Vagina (tissue), 2 donors: ENCODE measurements around the gene ZNF423. TPM values are rescaled to one million over a fixed set of nuclear protein-coding genes. Genes with fewer than 3 reads are reported as not detected.

ENCODE experiments used
- DNase-seq, 2 donors: peaks; one replicate each; pipeline ENCODE4 v3.0.0-alpha.2; 2017; ENCODE audit errors: extremely low spot score in 2 of 2
- H3K27ac ChIP-seq: fragments of 200-600 bp; sonication (generic); one replicate; pipeline ENCODE4 v1.5.1; 2019
- H3K27me3 ChIP-seq: fragments of 200-600 bp; sonication (generic); one replicate; pipeline ENCODE4 v1.5.1; 2019
- H3K36me3 ChIP-seq, 2 donors: fragments of 200-600 bp; sonication (generic); one replicate each; pipeline ENCODE4 v1.5.1; 2017 to 2019
- H3K4me1 ChIP-seq: fragments of 200-600 bp; sonication (generic); one replicate; pipeline ENCODE4 v1.5.1; 2019
- H3K4me3 ChIP-seq, 2 donors: fragments of 200-600 bp; sonication (generic); 1 replicate in 1 of 2; 2 replicates in 1 of 2; pipeline ENCODE4 v1.5.1; 2016 to 2019
- H3K9me3 ChIP-seq: fragments of 200-600 bp; sonication (generic); one replicate; pipeline ENCODE4 v1.5.1; 2019
- POLR2A ChIP-seq, 2 donors: fragments of 450-650 bp; IDR thresholded peaks; one replicate each; pipeline ENCODE4 v1.6.1; 2017; ENCODE audit warnings: antibody characterized with exemption in 2 of 2, mild to moderate bottlenecking in 2 of 2, moderate library complexity in 2 of 2
- POLR2AphosphoS5 ChIP-seq, 2 donors: sonication (generic); formaldehyde crosslinking; IDR thresholded peaks; one replicate each; pipeline ENCODE4 v1.9.0; 2017; ENCODE audit warnings: antibody characterized with exemption in 2 of 2, mild to moderate bottlenecking in 2 of 2, low read depth in 1 of 2; ENCODE audit not compliant: insufficient read depth in 1 of 2
- intact Hi-C: fragments of 100-400 bp; cut with DNase I; formaldehyde crosslinking; loops from one replicate; pipeline ENCODE4 v1.15.1; 2023
- total RNA-seq: library from RNA; depleted of rRNA; stranded (reverse); fragments of >200 nt; gene quantifications from one replicate; pipeline ENCODE4 v1.2.3, GENCODE V29; 2016
- TF ChIP-seq, protein P1 (sequence below), 3 experiments: fragments of 450-650 bp in 2 of 3; fragments of 200-600 bp in 1 of 3; sonication (generic) in 1 of 3; IDR thresholded peaks; one replicate each; pipeline ENCODE4 v1.5.1; 2017 to 2019; ENCODE audit warnings: antibody characterized with exemption in 3 of 3, mild to moderate bottlenecking in 2 of 3, moderate library complexity in 2 of 3

ZNF423 gene
- total RNA-seq, 1 donor from 2014 or later, result 10.3 TPM

DNA sequence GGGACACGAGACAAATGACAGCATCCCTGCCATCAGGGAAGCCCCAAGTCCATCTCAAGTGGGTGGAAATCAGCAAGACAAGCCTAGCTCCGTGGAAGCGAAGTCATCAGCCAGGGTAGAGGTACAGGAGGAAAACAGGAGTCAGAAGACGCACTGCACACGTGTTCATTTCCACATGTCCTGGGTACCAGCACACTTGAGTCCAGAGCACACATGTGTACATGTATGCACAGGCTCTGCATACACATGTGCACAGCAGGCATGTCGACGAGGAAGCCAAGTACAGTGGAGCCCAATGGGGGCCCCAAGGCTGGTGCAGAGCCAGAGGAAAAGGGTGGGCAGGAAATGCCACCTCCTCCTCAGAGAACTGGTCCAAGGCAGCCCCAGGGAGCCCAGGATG is 75.9 kb downstream of the ZNF423 start:
- no peak for DNase-seq
- TF ChIP-seq POLR2AphosphoS5 (IDR thresholded peaks at IDR 0.05; ENCODE audit: insufficient read depth in 1 of 2, low read depth in 1 of 2) (no peak), POLR2A (IDR thresholded peaks at IDR 0.05) (no peak)
- TF ChIP-seq, protein P1, sequence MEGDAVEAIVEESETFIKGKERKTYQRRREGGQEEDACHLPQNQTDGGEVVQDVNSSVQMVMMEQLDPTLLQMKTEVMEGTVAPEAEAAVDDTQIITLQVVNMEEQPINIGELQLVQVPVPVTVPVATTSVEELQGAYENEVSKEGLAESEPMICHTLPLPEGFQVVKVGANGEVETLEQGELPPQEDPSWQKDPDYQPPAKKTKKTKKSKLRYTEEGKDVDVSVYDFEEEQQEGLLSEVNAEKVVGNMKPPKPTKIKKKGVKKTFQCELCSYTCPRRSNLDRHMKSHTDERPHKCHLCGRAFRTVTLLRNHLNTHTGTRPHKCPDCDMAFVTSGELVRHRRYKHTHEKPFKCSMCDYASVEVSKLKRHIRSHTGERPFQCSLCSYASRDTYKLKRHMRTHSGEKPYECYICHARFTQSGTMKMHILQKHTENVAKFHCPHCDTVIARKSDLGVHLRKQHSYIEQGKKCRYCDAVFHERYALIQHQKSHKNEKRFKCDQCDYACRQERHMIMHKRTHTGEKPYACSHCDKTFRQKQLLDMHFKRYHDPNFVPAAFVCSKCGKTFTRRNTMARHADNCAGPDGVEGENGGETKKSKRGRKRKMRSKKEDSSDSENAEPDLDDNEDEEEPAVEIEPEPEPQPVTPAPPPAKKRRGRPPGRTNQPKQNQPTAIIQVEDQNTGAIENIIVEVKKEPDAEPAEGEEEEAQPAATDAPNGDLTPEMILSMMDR (IDR thresholded peaks at IDR 0.05), result no peak
- H3K27ac ChIP-seq, result no peak overlapping the region
- no peaks in the 10 kb centered on the region for H3K4me1 ChIP-seq
- H3K4me3 ChIP-seq, result no peak overlapping the region
- H3K36me3 ChIP-seq, result no peaks in the 10 kb centered on the region
- H3K27me3 ChIP-seq, result no peaks in the 10 kb centered on the region
- intact Hi-C loops, result no loop called here
- H3K9me3 ChIP-seq, result no peaks in the 10 kb centered on the region

DNA sequence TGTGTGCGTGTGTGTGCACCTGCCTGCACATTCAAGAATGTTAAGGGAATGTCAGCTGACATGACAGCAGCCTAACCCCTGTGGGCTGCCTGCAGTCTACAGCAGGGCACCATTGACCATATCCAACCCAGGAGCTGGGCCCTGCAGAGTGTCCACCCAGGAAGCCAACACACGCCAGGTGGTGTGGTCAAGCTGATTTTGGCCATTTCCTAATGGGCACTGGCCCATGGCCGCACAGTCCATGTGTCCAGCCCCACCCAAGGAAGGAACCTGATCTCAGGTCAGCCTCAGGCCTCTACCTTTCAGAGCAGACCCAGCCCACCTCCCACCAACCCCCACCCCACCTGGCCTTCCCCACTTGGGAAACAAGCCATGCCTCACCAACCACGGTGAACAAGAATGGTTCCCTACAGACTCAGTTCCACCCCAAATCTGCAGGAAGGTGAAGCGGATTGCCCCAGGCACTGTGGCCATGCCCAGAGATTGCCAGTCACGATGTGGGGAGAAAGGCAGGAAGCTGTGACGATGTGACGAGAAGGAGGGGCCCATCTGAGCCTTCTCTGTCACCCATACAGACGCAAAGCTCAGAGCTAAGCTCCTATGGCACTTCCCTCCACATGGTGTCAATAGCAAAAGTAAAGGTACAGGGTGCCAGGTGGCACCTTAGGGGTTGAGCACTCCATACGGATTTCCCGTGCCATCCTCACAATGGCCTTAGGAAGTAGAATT is 77.5 kb downstream of the ZNF423 start:
- no peaks in the 10 kb centered on the region for H3K9me3 ChIP-seq
- no peaks in the 10 kb centered on the region for H3K36me3 ChIP-seq
- no peak overlapping the region for H3K4me3 ChIP-seq
- DNase-seq, result no peak
- no peak overlapping the region for H3K27ac ChIP-seq
- TF ChIP-seq POLR2AphosphoS5 (IDR thresholded peaks at IDR 0.05; ENCODE audit: insufficient read depth in 1 of 2, low read depth in 1 of 2) (no peak), POLR2A (IDR thresholded peaks at IDR 0.05) (no peak)
- TF ChIP-seq, protein P1 (IDR thresholded peaks at IDR 0.05), result no peak
- H3K27me3 ChIP-seq, result no peaks in the 10 kb centered on the region
- no peaks in the 10 kb centered on the region for H3K4me1 ChIP-seq
- intact Hi-C loops, result no loop called here

DNA sequence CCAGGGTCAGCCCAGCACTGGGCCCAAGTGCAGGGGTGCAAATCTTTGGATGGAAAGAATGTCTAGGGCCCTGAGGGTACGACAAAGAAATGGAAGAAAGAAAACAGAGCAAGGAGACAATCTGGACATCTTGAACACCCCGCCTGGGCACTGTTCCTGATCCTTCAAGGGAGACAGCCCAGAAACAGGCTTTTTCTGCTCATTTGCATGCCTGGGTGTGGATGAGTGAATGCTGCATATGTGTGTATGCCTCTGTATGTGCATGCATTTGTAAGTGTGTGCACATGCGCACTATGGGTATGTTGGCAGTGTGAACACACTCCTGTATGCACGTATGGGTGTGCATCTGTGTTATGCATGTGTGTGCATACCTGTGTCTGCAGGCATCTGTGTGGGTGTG is 79.2 kb downstream of the ZNF423 start:
- intact Hi-C loops, result no loop called here
- Histone ChIP-seq H3K36me3 (no peaks in the 10 kb centered on the region), H3K9me3 (no peaks in the 10 kb centered on the region), H3K27me3 (no peaks in the 10 kb centered on the region), H3K27ac (no peak overlapping the region), H3K4me3 (no peak overlapping the region), H3K4me1 (no peaks in the 10 kb centered on the region)
- DNase-seq, result no peak
- TF ChIP-seq POLR2AphosphoS5 (IDR thresholded peaks at IDR 0.05; ENCODE audit: insufficient read depth in 1 of 2, low read depth in 1 of 2) (no peak), POLR2A (IDR thresholded peaks at IDR 0.05) (no peak)
- TF ChIP-seq, protein P1 (IDR thresholded peaks at IDR 0.05), result no peak

DNA sequence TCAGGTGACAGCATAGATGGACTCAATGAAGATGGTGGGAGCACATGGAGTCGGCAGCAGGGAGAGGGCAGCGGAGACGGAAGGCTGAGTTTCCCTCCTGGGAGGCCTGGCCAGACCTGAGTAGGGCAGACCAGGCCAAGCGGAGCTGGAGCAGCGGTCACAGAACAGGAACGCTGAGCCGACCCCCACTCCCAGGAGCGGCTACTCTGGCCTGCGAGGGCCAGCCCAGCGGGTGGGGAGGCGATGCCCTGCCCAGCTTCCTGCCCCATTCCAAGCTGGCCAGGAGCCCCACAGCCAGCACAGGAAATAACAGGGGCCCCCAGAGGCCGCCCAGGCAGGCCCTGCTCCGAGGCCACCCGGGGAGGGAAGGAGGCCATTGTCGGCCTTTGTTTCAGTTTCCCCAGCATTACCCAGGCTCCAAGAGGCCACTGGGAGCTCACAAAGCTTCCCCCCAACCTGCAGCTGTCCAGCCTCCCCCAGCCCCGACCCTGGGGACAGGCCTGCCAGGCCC is 79.8 kb downstream of the ZNF423 start:
- Histone ChIP-seq H3K4me1 (no peaks in the 10 kb centered on the region), H3K27ac (no peak overlapping the region), H3K27me3 (no peaks in the 10 kb centered on the region), H3K9me3 (no peaks in the 10 kb centered on the region), H3K4me3 (no peak overlapping the region), H3K36me3 (no peaks in the 10 kb centered on the region)
- TF ChIP-seq POLR2AphosphoS5 (IDR thresholded peaks at IDR 0.05; ENCODE audit: insufficient read depth in 1 of 2, low read depth in 1 of 2) (no peak), POLR2A (IDR thresholded peaks at IDR 0.05) (no peak)
- TF ChIP-seq, protein P1 (IDR thresholded peaks at IDR 0.05), result no peak
- intact Hi-C loops, result no loop called here
- no peak for DNase-seq

DNA sequence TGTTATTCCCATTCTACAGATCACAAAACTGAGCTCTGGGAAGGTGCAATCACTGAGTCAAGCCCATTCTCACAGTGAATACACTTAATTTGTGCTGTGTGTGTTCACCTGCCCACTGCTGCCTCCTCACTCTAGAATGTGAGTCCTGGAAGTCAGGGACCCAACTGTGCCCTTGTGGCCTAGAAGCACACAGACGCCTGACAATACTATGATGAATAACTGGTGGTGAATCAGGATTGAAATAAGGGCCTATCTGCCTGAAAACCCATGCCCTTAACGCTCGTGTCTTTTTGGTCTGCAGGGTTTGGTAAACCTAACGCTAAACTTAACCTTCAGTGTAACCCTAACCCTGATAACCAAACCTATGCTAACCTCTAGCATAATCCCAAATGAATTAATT is 80.3 kb downstream of the ZNF423 start:
- Histone ChIP-seq H3K4me1 (no peaks in the 10 kb centered on the region), H3K9me3 (no peaks in the 10 kb centered on the region), H3K36me3 (no peaks in the 10 kb centered on the region), H3K27me3 (no peaks in the 10 kb centered on the region), H3K27ac (no peak overlapping the region), H3K4me3 (no peak overlapping the region)
- no peak for DNase-seq
- no peak for TF ChIP-seq POLR2A (IDR thresholded peaks at IDR 0.05)
- TF ChIP-seq POLR2AphosphoS5 (IDR thresholded peaks at IDR 0.05; ENCODE audit: insufficient read depth in 1 of 2, low read depth in 1 of 2), result no peak
- TF ChIP-seq, protein P1 (IDR thresholded peaks at IDR 0.05), result no peak
- intact Hi-C loops, result no loop called here
